Measurements from ENCODE around the gene RUNX2.

DNA sequence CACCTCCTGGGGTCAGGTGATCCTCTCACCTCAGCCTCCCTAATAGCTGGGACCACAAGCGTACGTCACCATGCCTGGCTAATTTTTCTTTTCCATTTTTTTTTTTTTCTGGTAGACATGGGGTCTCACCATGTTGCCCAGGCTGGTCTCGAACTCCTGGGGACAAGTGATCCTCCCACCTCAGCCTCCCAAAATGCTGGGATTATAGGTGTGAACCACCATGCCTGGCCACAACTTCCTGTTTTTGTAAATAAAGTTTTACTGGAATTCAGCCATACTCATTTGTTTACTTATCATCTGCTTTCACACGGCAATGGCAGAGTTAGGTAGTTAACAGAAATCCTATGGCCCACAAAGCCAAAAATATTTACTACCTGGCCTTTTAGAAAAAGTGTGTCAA, 7.8 kb upstream of the RUNX2 start:
- TF ChIP-seq, protein P1, sequence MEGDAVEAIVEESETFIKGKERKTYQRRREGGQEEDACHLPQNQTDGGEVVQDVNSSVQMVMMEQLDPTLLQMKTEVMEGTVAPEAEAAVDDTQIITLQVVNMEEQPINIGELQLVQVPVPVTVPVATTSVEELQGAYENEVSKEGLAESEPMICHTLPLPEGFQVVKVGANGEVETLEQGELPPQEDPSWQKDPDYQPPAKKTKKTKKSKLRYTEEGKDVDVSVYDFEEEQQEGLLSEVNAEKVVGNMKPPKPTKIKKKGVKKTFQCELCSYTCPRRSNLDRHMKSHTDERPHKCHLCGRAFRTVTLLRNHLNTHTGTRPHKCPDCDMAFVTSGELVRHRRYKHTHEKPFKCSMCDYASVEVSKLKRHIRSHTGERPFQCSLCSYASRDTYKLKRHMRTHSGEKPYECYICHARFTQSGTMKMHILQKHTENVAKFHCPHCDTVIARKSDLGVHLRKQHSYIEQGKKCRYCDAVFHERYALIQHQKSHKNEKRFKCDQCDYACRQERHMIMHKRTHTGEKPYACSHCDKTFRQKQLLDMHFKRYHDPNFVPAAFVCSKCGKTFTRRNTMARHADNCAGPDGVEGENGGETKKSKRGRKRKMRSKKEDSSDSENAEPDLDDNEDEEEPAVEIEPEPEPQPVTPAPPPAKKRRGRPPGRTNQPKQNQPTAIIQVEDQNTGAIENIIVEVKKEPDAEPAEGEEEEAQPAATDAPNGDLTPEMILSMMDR (IDR thresholded peaks at IDR 0.05 in 4 of 5, conservative IDR thresholded peaks at IDR 0.05 in 1 of 5), result no peak
- TF ChIP-seq POLR2A (IDR thresholded peaks at IDR 0.05), result no peak

Measured in gastrocnemius medialis (tissue), 4 donors.